ENCODE data around the gene CAPS2. TPM values are rescaled to one million over a fixed set of nuclear protein-coding genes. Genes with fewer than 3 reads are reported as not detected.
A peak's percentile ranks its signal among the peaks of the same experiment; 100 is the strongest.
"Not testable (repeated sequence)": the region's sequence is repeated elsewhere in the genome, so short reads cannot be mapped to it uniquely, and the experiment has no call there.

CAPS2 gene
- total RNA-seq, 1 experiment from 2014 or later, result not detected

GRCh38 chr12:75349946-75350345 is 19.8 kb upstream of the CAPS2 start:
- ChIA-PET CTCF (no interaction called here), POLR2A (no interaction called here)

GRCh38 chr12:75346215-75346614 is 16.1 kb upstream of the CAPS2 start:
- H3K27me3 ChIP-seq (replicated peaks; ENCODE audit: control insufficient read depth, insufficient read depth, low read length); H3K4me3 ChIP-seq (ENCODE audit: low read depth, low read length); H3K4me3 Mint-ChIP-seq (ENCODE audit: unreplicated experiment); H3K4me1 ChIP-seq; H3K27ac Mint-ChIP-seq (ENCODE audit: unreplicated experiment); H3K9me3 Mint-ChIP-seq (ENCODE audit: unreplicated experiment); H3K36me3 ChIP-seq (ENCODE audit: control insufficient read depth, insufficient read depth, low read length); POLR2A ChIA-PET; H3K36me3 Mint-ChIP-seq (ENCODE audit: insufficient read depth, unreplicated experiment); BruUV-seq (replicated peaks); CTCF ChIA-PET; H3K4me1 Mint-ChIP-seq (ENCODE audit: low read depth, unreplicated experiment); DNase-seq; H3K9me3 ChIP-seq; H3K27me3 Mint-ChIP-seq (ENCODE audit: insufficient read depth, unreplicated experiment): not testable (repeated sequence)
- intact Hi-C loops (cut with micrococcal nuclease; ENCODE audit: unreplicated experiment), result loop anchor here (5.0 kb wide), 1 partner anchor 136 kb away; the partner anchor contains the start of gene GLIPR1

More at GRCh38 chr12:75349946-75350345, 19.8 kb upstream of the CAPS2 start:
- no peak for TF ChIP-seq CTCF (IDR thresholded peaks at IDR 0.05; ENCODE audit: insufficient read depth in 1 of 2, low read depth in 1 of 2, low read length in 1 of 2, severe bottlenecking in 1 of 2, unreplicated experiment in 1 of 2)
- Mint-ChIP-seq H3K27me3 (ENCODE audit: insufficient read depth, unreplicated experiment) (peaks cover 3% of the 10 kb centered on the region), H3K27ac (ENCODE audit: unreplicated experiment) (no peak overlapping the region), H3K4me3 (ENCODE audit: unreplicated experiment) (no peak overlapping the region), H3K36me3 (ENCODE audit: insufficient read depth, unreplicated experiment) (no peaks in the 10 kb centered on the region), H3K9me3 (ENCODE audit: unreplicated experiment) (peaks cover 5% of the 10 kb centered on the region), H3K4me1 (ENCODE audit: low read depth, unreplicated experiment) (no peaks in the 10 kb centered on the region)
- H3K9me3 ChIP-seq, result no peaks in the 10 kb centered on the region
- BruUV-seq (replicated peaks), result no TSS peak
- no peaks in the 10 kb centered on the region for H3K4me1 ChIP-seq
- no peaks in the 10 kb centered on the region for H3K36me3 ChIP-seq (ENCODE audit: control insufficient read depth, insufficient read depth, low read length)
- no peaks in the 10 kb centered on the region for H3K27me3 ChIP-seq (replicated peaks; ENCODE audit: control insufficient read depth, insufficient read depth, low read length)
- no peak overlapping the region for H3K4me3 ChIP-seq (ENCODE audit: low read depth, low read length)
- no peak for DNase-seq
- intact Hi-C loops (cut with micrococcal nuclease; ENCODE audit: unreplicated experiment), result loop anchor here (5.0 kb wide), 1 partner anchor 132 kb away; the partner anchor contains the start of gene GLIPR1

- intact Hi-C loops (cut with micrococcal nuclease; ENCODE audit: unreplicated experiment), result loop anchor here (5.0 kb wide), 1 partner anchor 137 kb away; the partner anchor contains the start of gene GLIPR1
- POLR2A ChIA-PET, result no interaction called here
- Mint-ChIP-seq H3K36me3 (ENCODE audit: insufficient read depth, unreplicated experiment) (no peaks in the 10 kb centered on the region), H3K4me3 (ENCODE audit: unreplicated experiment) (no peak overlapping the region), H3K9me3 (ENCODE audit: unreplicated experiment) (no peaks in the 10 kb centered on the region), H3K27me3 (ENCODE audit: insufficient read depth, unreplicated experiment) (no peaks in the 10 kb centered on the region), H3K4me1 (ENCODE audit: low read depth, unreplicated experiment) (no peaks in the 10 kb centered on the region), H3K27ac (ENCODE audit: unreplicated experiment) (no peak overlapping the region)
- Histone ChIP-seq H3K4me3 (ENCODE audit: low read depth, low read length) (no peak overlapping the region), H3K9me3 (no peaks in the 10 kb centered on the region), H3K27me3 (replicated peaks; ENCODE audit: control insufficient read depth, insufficient read depth, low read length) (no peaks in the 10 kb centered on the region), H3K4me1 (no peaks in the 10 kb centered on the region), H3K36me3 (ENCODE audit: control insufficient read depth, insufficient read depth, low read length) (no peaks in the 10 kb centered on the region)
- DNase-seq, result no peak
- BruUV-seq (replicated peaks), result no TSS peak
- TF ChIP-seq CTCF (IDR thresholded peaks at IDR 0.05; ENCODE audit: insufficient read depth in 1 of 2, low read depth in 1 of 2, low read length in 1 of 2, severe bottlenecking in 1 of 2, unreplicated experiment in 1 of 2), result no peak
- CTCF ChIA-PET, result no interaction called here
Observed at GRCh38 chr12:75345531-75345930, 15.4 kb upstream of the CAPS2 start.

GRCh38 chr12:75341873-75342272 is 11.7 kb upstream of the CAPS2 start:
- Mint-ChIP-seq H3K27me3 (ENCODE audit: insufficient read depth, unreplicated experiment) (no peaks in the 10 kb centered on the region), H3K9me3 (ENCODE audit: unreplicated experiment) (no peaks in the 10 kb centered on the region), H3K4me1 (ENCODE audit: low read depth, unreplicated experiment) (no peaks in the 10 kb centered on the region), H3K27ac (ENCODE audit: unreplicated experiment) (no peak overlapping the region), H3K36me3 (ENCODE audit: insufficient read depth, unreplicated experiment) (no peaks in the 10 kb centered on the region), H3K4me3 (ENCODE audit: unreplicated experiment) (peak overlapping the region; percentile 35)
- no peak for DNase-seq
- no peak overlapping the region for H3K4me3 ChIP-seq (ENCODE audit: low read depth, low read length)
- H3K9me3 ChIP-seq, result no peaks in the 10 kb centered on the region
- no TSS peak for BruUV-seq (replicated peaks)
- intact Hi-C loops (cut with micrococcal nuclease; ENCODE audit: unreplicated experiment), result no loop called here
- no peaks in the 10 kb centered on the region for H3K36me3 ChIP-seq (ENCODE audit: control insufficient read depth, insufficient read depth, low read length)
- H3K27me3 ChIP-seq (replicated peaks; ENCODE audit: control insufficient read depth, insufficient read depth, low read length), result no peaks in the 10 kb centered on the region
- CTCF ChIA-PET, result no interaction called here
- POLR2A ChIA-PET, result no interaction called here
- no peaks in the 10 kb centered on the region for H3K4me1 ChIP-seq
- no peak for TF ChIP-seq CTCF (IDR thresholded peaks at IDR 0.05; ENCODE audit: insufficient read depth in 1 of 2, low read depth in 1 of 2, low read length in 1 of 2, severe bottlenecking in 1 of 2, unreplicated experiment in 1 of 2)
